Right atrium auricular region (tissue), 2 donors: Measurements from ENCODE around the gene ACTL8. TPM values are rescaled to one million over a fixed set of nuclear protein-coding genes. Genes with fewer than 3 reads are reported as not detected.

ENCODE experiments used
- DNase-seq: peaks from one replicate; pipeline ENCODE4 v3.0.0-alpha.2; 2019; ENCODE audit warnings: low spot score
- H3K27ac ChIP-seq, 2 donors: fragments of 200-600 bp; sonication (generic); 1 replicate in 1 of 2; 2 replicates in 1 of 2; pipeline ENCODE4 v1.5.1; 2016 to 2019
- H3K27me3 ChIP-seq, 2 donors: fragments of 200-600 bp; sonication (generic); one replicate each; pipeline versions ENCODE4 v1.5.1 to v1.6.0; 2017 to 2019
- H3K36me3 ChIP-seq: fragments of 200-600 bp; sonication (generic); one replicate; pipeline ENCODE4 v1.5.1; 2016
- H3K4me1 ChIP-seq, 2 donors: fragments of 200-600 bp; sonication (generic); one replicate each; pipeline versions ENCODE4 v1.5.1 to v1.6.0; 2017 to 2019
- H3K4me3 ChIP-seq, 2 donors: fragments of 200-600 bp; sonication (generic); 1 replicate in 1 of 2; 2 replicates in 1 of 2; pipeline ENCODE4 v1.5.1; 2017 to 2019; ENCODE audit warnings: mild to moderate bottlenecking in 1 of 2, moderate library complexity in 1 of 2
- H3K9me3 ChIP-seq, 2 donors: fragments of 200-600 bp; sonication (generic); one replicate each; pipeline ENCODE4 v1.5.1; 2019
- CTCF ChIP-seq, 2 donors: fragments of 200-600 bp; sonication (generic); IDR thresholded peaks; one replicate each; pipeline ENCODE4 v1.5.1; 2019; ENCODE audit warnings: antibody characterized with exemption in 2 of 2
- total RNA-seq, 2 donors: library from RNA; depleted of rRNA; stranded (reverse); fragments of >200 nt; gene quantifications; one replicate each; pipeline ENCODE4 v1.1.0, GENCODE V29; 2016

ACTL8 gene
- total RNA-seq, 2 donors from 2014 or later, result not detected

DNA sequence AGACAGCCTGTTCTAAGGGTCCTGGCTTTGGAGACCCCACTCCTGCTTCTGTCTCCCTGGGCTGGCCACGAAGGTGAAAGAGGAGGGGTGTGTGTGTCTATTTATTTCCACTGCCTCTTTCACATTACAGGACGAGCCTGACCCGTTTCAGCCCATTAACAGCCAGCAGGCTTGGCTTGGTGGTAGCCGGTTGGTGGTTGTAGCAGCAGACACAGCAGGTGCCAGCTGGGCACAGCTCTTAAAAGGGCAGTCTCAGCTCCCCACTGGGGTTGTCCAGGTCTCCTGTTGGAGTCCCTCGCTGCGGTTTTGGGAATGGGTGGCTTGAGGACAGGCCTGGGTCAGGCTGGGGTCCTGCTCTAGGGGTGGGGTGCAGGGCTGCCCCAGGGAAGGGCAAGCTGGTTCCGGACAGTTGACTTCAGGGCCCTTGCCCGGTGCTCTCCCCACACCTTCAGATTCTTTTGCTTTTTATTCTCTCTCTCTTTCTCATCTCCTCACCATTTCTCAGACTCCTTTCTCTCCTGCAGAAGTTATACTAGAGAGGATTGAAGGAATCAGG, 84.6 kb downstream of the ACTL8 start:
- Histone ChIP-seq H3K27me3 (no peaks in the 10 kb centered on the region), H3K27ac (no peak overlapping the region), H3K4me1 (no peaks in the 10 kb centered on the region), H3K4me3 (no peak overlapping the region), H3K36me3 (no peaks in the 10 kb centered on the region), H3K9me3 (no peaks in the 10 kb centered on the region)
- TF ChIP-seq CTCF (IDR thresholded peaks at IDR 0.05), result no peak
- DNase-seq, result no peak

- Histone ChIP-seq H3K4me1 (no peaks in the 10 kb centered on the region), H3K9me3 (no peaks in the 10 kb centered on the region), H3K27ac (no peak overlapping the region), H3K4me3 (no peak overlapping the region), H3K27me3 (no peaks in the 10 kb centered on the region), H3K36me3 (no peaks in the 10 kb centered on the region)
- no peak for TF ChIP-seq CTCF (IDR thresholded peaks at IDR 0.05)
- DNase-seq, result no peak
Measured at GRCh38 chr1:17841944-17842343, 86.8 kb downstream of the ACTL8 start.

GRCh38 chr1:17842686-17843085, 87.6 kb downstream of the ACTL8 start:
- Histone ChIP-seq H3K36me3 (no peaks in the 10 kb centered on the region), H3K27me3 (no peaks in the 10 kb centered on the region)
- no peak for DNase-seq

DNA sequence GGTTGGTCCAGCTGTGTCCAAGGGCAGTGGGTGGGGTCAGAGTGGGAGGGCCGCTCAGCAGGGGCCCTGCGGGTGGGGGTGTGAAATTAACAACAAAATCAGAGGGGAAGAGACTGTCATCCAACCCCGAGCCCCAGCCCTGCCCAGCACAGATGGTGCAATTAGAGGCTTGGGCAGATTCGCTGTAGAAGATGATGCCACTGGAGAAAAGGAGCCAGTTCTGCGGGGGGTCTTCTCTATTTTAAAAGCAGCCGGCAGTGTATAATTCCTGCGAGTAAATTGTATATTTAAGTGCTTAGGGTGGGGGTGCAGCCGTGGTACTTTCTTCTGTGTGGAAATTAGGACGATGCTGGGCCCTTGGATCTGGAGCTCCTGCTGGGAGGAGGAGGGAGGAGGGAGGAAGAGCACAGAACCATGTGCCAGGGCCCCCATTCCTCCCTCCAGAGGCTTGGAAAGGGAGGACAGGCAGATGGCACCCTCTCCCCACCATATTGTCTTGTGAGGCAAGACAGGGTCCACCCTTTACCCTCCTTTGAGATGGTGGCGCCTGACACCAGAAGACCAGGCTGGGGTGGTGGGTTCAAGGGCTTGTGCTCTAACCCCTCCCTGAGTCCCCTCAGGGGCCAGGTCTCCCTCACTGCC, 89.2 kb downstream of the ACTL8 start:
- Histone ChIP-seq H3K4me3 (no peak overlapping the region), H3K27me3 (no peaks in the 10 kb centered on the region), H3K36me3 (no peaks in the 10 kb centered on the region), H3K9me3 (no peaks in the 10 kb centered on the region), H3K4me1 (no peaks in the 10 kb centered on the region), H3K27ac (no peak overlapping the region)
- no peak for TF ChIP-seq CTCF (IDR thresholded peaks at IDR 0.05)
- DNase-seq, result no peak

More at GRCh38 chr1:17842686-17843085, 87.6 kb downstream of the ACTL8 start:
- H3K4me3 ChIP-seq, result no peak overlapping the region
- H3K4me1 ChIP-seq, result no peaks in the 10 kb centered on the region
- no peaks in the 10 kb centered on the region for H3K9me3 ChIP-seq
- no peak overlapping the region for H3K27ac ChIP-seq
- TF ChIP-seq CTCF (IDR thresholded peaks at IDR 0.05), result no peak

- no peak overlapping the region for H3K27ac ChIP-seq
- no peaks in the 10 kb centered on the region for H3K36me3 ChIP-seq
- no peak overlapping the region for H3K4me3 ChIP-seq
- no peaks in the 10 kb centered on the region for H3K27me3 ChIP-seq
- no peak for TF ChIP-seq CTCF (IDR thresholded peaks at IDR 0.05)
- no peak for DNase-seq
- H3K4me1 ChIP-seq, result no peaks in the 10 kb centered on the region
- H3K9me3 ChIP-seq, result no peaks in the 10 kb centered on the region
Measured at GRCh38 chr1:17845583-17845982, 90.5 kb downstream of the ACTL8 start.

GRCh38 chr1:17846341-17846740, 91.2 kb downstream of the ACTL8 start:
- TF ChIP-seq CTCF (IDR thresholded peaks at IDR 0.05), result no peak
- Histone ChIP-seq H3K4me1 (no peaks in the 10 kb centered on the region), H3K27me3 (no peaks in the 10 kb centered on the region), H3K36me3 (no peaks in the 10 kb centered on the region), H3K4me3 (no peak overlapping the region), H3K27ac (no peak overlapping the region), H3K9me3 (no peaks in the 10 kb centered on the region)
- DNase-seq, result no peak
